ENCODE data around the gene ZNF516.

DNA sequence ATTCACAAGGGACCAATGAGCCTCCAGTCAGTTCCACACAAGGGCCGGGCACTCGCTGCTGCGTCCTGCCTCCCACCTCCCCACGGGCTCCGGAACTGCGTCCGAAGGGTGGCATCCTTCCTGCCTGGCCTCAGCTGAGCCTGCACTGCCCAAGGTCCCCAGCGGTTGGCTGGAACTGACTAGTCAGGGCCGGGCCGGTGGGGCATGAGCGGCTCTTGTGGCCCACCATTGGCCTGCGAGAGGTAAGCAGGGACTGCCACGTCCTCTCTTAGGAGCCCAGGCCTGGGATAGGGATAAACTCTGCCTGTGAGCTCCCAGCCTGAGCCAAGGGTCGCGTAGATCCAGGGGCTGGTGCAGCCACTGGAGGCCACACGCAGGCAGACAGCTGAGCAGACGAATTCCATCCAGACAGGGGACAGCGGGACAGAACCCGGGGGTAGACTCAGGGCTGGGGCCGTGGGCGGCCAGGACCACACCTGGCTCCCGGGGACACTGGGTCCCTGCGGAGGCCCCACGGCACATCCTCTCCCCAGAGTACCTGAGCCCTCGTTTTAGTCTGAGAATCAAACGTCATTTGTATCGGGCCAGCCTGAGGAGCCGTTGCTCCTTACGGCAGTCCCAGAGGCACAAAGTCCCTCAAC, 148.4 kb downstream of the ZNF516 start:
- TF ChIP-seq SIN3A (IDR thresholded peaks at IDR 0.05; ENCODE audit: borderline replicate concordance, insufficient read depth, low read length) (no peak), POLR2AphosphoS5 (IDR thresholded peaks at IDR 0.05; ENCODE audit: low read depth, low read length) (no peak), TAF1 (IDR thresholded peaks at IDR 0.05; ENCODE audit: borderline replicate concordance, insufficient read depth, low read length) (no peak), FOXP2 (optimal IDR thresholded peaks at IDR 0.05; ENCODE audit: borderline replicate concordance, extremely low read depth, extremely low read length, insufficient read depth) (no peak)
- TF ChIP-seq, protein P1, sequence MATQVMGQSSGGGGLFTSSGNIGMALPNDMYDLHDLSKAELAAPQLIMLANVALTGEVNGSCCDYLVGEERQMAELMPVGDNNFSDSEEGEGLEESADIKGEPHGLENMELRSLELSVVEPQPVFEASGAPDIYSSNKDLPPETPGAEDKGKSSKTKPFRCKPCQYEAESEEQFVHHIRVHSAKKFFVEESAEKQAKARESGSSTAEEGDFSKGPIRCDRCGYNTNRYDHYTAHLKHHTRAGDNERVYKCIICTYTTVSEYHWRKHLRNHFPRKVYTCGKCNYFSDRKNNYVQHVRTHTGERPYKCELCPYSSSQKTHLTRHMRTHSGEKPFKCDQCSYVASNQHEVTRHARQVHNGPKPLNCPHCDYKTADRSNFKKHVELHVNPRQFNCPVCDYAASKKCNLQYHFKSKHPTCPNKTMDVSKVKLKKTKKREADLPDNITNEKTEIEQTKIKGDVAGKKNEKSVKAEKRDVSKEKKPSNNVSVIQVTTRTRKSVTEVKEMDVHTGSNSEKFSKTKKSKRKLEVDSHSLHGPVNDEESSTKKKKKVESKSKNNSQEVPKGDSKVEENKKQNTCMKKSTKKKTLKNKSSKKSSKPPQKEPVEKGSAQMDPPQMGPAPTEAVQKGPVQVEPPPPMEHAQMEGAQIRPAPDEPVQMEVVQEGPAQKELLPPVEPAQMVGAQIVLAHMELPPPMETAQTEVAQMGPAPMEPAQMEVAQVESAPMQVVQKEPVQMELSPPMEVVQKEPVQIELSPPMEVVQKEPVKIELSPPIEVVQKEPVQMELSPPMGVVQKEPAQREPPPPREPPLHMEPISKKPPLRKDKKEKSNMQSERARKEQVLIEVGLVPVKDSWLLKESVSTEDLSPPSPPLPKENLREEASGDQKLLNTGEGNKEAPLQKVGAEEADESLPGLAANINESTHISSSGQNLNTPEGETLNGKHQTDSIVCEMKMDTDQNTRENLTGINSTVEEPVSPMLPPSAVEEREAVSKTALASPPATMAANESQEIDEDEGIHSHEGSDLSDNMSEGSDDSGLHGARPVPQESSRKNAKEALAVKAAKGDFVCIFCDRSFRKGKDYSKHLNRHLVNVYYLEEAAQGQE (IDR thresholded peaks at IDR 0.05; ENCODE audit: insufficient read depth in 1 of 2, low read depth in 2 of 2, low read length in 2 of 2) = no peak
